ENCODE measurements around the gene DNMT3B. TPM values are rescaled to one million over a fixed set of nuclear protein-coding genes. Genes with fewer than 3 reads are reported as not detected.

The DNMT3B gene
- total RNA-seq, 1 donor: 24.8 TPM

DNA sequence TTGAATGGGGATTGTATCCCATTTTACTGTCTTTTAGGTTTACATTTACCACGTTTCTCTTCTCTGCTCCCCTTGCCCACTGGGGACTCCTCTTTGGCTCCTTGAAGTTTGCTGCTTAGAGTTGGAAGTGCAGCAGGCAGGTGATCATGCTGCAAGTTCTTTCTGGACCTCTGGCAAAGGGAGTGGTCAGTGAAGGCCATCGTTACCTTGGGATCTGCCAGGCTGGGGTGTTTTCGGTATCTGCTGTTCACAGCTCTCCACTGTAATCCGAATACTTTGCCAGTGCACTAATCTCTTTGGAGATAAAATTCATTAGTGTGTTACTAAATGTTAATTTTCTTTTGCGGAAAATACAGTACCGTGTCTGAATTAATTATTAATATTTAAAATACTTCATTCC is 87.4 kb downstream of the DNMT3B start:
- no peak for DNase-seq (ENCODE audit: low read depth in 2 of 3, low spot score in 2 of 3)

DNA sequence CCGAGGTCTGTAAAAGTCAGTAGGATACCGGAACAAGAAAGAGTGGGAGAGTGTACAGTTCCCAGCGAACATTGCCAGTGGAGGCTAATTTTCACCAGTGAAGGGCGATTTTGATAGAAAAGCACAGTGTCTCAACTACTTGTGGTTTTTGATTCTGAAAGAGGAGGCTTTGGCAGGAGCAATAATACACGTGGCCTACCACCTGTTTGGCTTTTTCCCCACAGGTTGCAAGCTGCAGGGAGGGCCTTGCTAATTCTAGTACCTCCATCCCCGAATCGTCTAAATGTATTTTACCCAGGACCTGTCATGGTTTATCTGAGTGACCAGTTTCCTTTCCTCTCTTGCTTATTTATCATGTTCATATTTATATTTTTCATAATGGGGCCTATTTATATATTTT is 93.2 kb downstream of the DNMT3B start:
- DNase-seq (ENCODE audit: low read depth in 2 of 3, low spot score in 2 of 3): no peak

DNA sequence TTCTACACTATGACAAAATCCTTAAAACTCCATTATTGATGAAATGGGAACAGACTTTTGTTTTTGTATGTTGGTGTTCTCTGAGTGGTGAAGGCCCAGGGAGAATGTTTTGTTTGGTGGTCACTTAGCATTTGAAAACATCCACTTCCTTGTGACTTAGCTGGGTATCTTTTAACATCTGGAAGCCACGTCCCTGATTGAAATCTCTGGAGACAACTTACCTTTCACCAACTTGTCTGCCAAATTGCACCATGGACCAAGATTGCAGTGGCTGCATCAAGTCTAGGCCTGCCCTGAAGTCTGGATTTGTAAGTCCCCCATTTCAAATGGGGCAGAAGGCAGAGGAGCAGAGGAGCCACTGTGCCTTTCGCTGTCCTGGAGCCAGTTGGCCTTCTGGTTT is 96.0 kb downstream of the DNMT3B start:
- DNase-seq (ENCODE audit: low read depth in 2 of 3, low spot score in 2 of 3): no peak

Other genes starting within 250 kb of the DNMT3B start
- 34.5 TPM for gene NOL4L, start 177.1 kb upstream of the DNMT3B start, total RNA-seq
- gene C20orf203, start 88.4 kb upstream of the DNMT3B start, total RNA-seq: 1.9 TPM
- 43.4 TPM for gene COMMD7, start 18.9 kb upstream of the DNMT3B start, total RNA-seq
- gene MAPRE1, start 57.6 kb downstream of the DNMT3B start, total RNA-seq: 39.9 TPM
- under 0.01 TPM for gene EFCAB8, start 96.5 kb downstream of the DNMT3B start, total RNA-seq
- gene SUN5, start 242.0 kb downstream of the DNMT3B start, total RNA-seq: not detected
- not detected for gene BPIFB2, start 245.3 kb downstream of the DNMT3B start, total RNA-seq

All from hematopoietic multipotent progenitor cell (in vitro differentiated cells).